ENCODE measurements around the gene PNPLA6.

DNA sequence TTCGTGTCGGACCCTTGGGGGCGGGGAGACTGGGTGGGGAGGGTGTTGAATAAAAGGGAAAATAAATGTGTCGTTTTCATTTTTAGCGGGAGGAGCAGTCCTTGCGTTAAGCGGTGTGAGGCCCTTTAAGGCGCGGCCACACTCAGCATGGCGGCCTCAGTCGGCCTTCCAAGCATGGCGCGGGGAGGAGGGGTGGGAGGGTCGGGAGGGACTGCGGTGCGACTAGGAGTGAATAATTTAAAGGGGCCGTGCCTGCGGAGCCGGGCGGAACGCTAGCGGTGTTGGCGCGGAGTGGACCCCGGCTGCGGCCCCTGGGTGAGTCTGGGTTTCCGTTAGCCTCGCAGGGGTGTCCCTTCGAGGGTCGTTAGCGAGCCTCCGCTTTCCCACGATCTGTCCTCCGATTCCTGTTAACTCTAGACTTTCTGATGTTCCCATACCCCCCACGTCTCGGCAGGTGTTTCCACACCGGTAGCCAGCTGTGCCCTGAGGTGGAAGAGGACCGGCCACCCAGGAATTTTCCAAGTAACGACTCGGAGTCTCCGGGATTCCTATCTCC lies 1.5 kb upstream of the PNPLA6 start:
- TF ChIP-seq MAFK (IDR thresholded peaks at IDR 0.05; ENCODE audit: low read depth, low read length) (no peak), POLR2A (IDR thresholded peaks at IDR 0.05; ENCODE audit: low read depth, low read length) (no peak), RFX5 (IDR thresholded peaks at IDR 0.05; ENCODE audit: low read depth, low read length) (no peak), RCOR1 (IDR thresholded peaks at IDR 0.05; ENCODE audit: insufficient replicate concordance, low read length) (no peak), SMC3 (IDR thresholded peaks at IDR 0.05; ENCODE audit: low read depth, low read length) (no peak), NFE2L2 (IDR thresholded peaks at IDR 0.05; ENCODE audit: low read depth, low read length) (no peak), CEBPB (IDR thresholded peaks at IDR 0.05; ENCODE audit: low read depth, low read length) (no peak), BHLHE40 (IDR thresholded peaks at IDR 0.05; ENCODE audit: low read depth, low read length) (no peak)
- TF ChIP-seq, protein P1, sequence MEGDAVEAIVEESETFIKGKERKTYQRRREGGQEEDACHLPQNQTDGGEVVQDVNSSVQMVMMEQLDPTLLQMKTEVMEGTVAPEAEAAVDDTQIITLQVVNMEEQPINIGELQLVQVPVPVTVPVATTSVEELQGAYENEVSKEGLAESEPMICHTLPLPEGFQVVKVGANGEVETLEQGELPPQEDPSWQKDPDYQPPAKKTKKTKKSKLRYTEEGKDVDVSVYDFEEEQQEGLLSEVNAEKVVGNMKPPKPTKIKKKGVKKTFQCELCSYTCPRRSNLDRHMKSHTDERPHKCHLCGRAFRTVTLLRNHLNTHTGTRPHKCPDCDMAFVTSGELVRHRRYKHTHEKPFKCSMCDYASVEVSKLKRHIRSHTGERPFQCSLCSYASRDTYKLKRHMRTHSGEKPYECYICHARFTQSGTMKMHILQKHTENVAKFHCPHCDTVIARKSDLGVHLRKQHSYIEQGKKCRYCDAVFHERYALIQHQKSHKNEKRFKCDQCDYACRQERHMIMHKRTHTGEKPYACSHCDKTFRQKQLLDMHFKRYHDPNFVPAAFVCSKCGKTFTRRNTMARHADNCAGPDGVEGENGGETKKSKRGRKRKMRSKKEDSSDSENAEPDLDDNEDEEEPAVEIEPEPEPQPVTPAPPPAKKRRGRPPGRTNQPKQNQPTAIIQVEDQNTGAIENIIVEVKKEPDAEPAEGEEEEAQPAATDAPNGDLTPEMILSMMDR (conservative IDR thresholded peaks at IDR 0.05; ENCODE audit: low read depth, low read length), result no peak
- TF ChIP-seq, protein P2, sequence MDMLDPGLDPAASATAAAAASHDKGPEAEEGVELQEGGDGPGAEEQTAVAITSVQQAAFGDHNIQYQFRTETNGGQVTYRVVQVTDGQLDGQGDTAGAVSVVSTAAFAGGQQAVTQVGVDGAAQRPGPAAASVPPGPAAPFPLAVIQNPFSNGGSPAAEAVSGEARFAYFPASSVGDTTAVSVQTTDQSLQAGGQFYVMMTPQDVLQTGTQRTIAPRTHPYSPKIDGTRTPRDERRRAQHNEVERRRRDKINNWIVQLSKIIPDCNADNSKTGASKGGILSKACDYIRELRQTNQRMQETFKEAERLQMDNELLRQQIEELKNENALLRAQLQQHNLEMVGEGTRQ (IDR thresholded peaks at IDR 0.05; ENCODE audit: low read depth, low read length), result no peak
